Lung (tissue), 12 donors: ENCODE results near the gene IGSF23. TPM values are rescaled to one million over a fixed set of nuclear protein-coding genes. Genes with fewer than 3 reads are reported as not detected.

ENCODE experiments used
- ATAC-seq: fragments of 200-7000 bp; cut with Tn5 transposase; one replicate; pipeline ENCODE4 v1.9.1; 2020; ENCODE audit warnings: moderate number of reproducible peaks; ENCODE audit not compliant: insufficient read depth, low FRiP score
- DNase-seq, 3 donors: peaks; one replicate each; pipeline ENCODE4 v3.0.0-alpha.2; 2013 to 2017
- H3K27ac ChIP-seq, 2 donors: one replicate each; pipeline ENCODE4 v1.5.1; 2013; ENCODE audit warnings: mild to moderate bottlenecking in 2 of 2, moderate library complexity in 2 of 2, control low read depth in 1 of 2, inconsistent platforms in 1 of 2, low read depth in 1 of 2, low read length in 1 of 2
- H3K27me3 ChIP-seq, 3 donors: one replicate each; pipeline ENCODE4 v1.5.1; 2013; ENCODE audit warnings: low read length in 2 of 3; ENCODE audit not compliant: control insufficient read depth in 3 of 3, insufficient read depth in 3 of 3
- H3K36me3 ChIP-seq, 4 donors: one replicate each; pipeline ENCODE4 v1.5.1; 2013; ENCODE audit warnings: low read length in 4 of 4, mild to moderate bottlenecking in 1 of 4, moderate library complexity in 1 of 4; ENCODE audit not compliant: control insufficient read depth in 4 of 4, insufficient read depth in 4 of 4
- H3K4me1 ChIP-seq, 5 donors: one replicate each; pipeline ENCODE4 v1.5.1; 2013; ENCODE audit warnings: low read length in 5 of 5, mild to moderate bottlenecking in 2 of 5, moderate library complexity in 1 of 5; ENCODE audit not compliant: control insufficient read depth in 5 of 5, insufficient read depth in 5 of 5
- H3K4me3 ChIP-seq: one replicate; pipeline ENCODE4 v1.5.1; 2013; ENCODE audit warnings: mild to moderate bottlenecking, control low read depth, moderate library complexity
- H3K9ac ChIP-seq, 2 donors: one replicate each; pipeline ENCODE4 v1.5.1; 2013; ENCODE audit warnings: low read length in 2 of 2, control low read depth in 1 of 2; ENCODE audit not compliant: insufficient read depth in 1 of 2
- H3K9me3 ChIP-seq, 4 donors: one replicate each; pipeline ENCODE4 v1.5.1; 2013; ENCODE audit warnings: low read length in 3 of 4, mild to moderate bottlenecking in 1 of 4, moderate library complexity in 1 of 4; ENCODE audit not compliant: control insufficient read depth in 4 of 4, insufficient read depth in 3 of 4
- WGBS, 2 donors: extraction: QIAGEN DNeasy Blood & Tissue Kit; methylation state at CpG; one replicate each; pipeline ENCODE4 v1.1.7; 2013; 5-methylcytosine and 5-hydroxymethylcytosine counted together
- polyA plus RNA-seq, 2 donors: library from polyadenylated mRNA; stranded (reverse); fragments of 200-250 nt; gene quantifications; one replicate each; pipeline ENCODE4 v1.2.1, GENCODE V29; 2013
- total RNA-seq, 2 donors: library from RNA; depleted of rRNA in 1 of 2; stranded (reverse); fragments of >200 nt in 1 of 2; gene quantifications; one replicate each; pipeline ENCODE4 v1.2.1, GENCODE V29; 2014 to 2021
- TF ChIP-seq, protein P1 (sequence below): IDR thresholded peaks from 2 replicates; pipeline ENCODE4 v1.5.1; 2012; ENCODE audit warnings: mild to moderate bottlenecking; ENCODE audit errors: control extremely low read depth, extremely low read depth
- donor health status: control.
- donor health status: control.
- donor health status: Bipolar disorder and iron deficiency.
- donor health status: healthy.
- donor health status: DM: yes; HTN: yes; CAD: no.

Gene IGSF23
- total and polyA plus RNA-seq, 4 donors: not detected

GRCh38 chr19:44575116-44575700, 38.2 kb upstream of the IGSF23 start:
- Histone ChIP-seq H3K36me3 (no peaks in the 10 kb centered on the region), H3K4me1 (no peaks in the 10 kb centered on the region), H3K9ac (no peak overlapping the region), H3K27ac (no peak overlapping the region), H3K4me3 (no peak overlapping the region), H3K27me3 (no peaks in the 10 kb centered on the region), H3K9me3 (no peaks in the 10 kb centered on the region)
- ATAC-seq: no peak
- TF ChIP-seq, protein P1, sequence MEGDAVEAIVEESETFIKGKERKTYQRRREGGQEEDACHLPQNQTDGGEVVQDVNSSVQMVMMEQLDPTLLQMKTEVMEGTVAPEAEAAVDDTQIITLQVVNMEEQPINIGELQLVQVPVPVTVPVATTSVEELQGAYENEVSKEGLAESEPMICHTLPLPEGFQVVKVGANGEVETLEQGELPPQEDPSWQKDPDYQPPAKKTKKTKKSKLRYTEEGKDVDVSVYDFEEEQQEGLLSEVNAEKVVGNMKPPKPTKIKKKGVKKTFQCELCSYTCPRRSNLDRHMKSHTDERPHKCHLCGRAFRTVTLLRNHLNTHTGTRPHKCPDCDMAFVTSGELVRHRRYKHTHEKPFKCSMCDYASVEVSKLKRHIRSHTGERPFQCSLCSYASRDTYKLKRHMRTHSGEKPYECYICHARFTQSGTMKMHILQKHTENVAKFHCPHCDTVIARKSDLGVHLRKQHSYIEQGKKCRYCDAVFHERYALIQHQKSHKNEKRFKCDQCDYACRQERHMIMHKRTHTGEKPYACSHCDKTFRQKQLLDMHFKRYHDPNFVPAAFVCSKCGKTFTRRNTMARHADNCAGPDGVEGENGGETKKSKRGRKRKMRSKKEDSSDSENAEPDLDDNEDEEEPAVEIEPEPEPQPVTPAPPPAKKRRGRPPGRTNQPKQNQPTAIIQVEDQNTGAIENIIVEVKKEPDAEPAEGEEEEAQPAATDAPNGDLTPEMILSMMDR: no peak
- 90% methylated on average over 11 of the region's 11 CpGs for WGBS, 2 donors
- no peak for DNase-seq

- Histone ChIP-seq H3K27me3 (no peaks in the 10 kb centered on the region), H3K9ac (no peak overlapping the region), H3K36me3 (no peaks in the 10 kb centered on the region), H3K9me3 (no peaks in the 10 kb centered on the region), H3K4me3 (no peak overlapping the region), H3K27ac (no peak overlapping the region), H3K4me1 (peaks cover 0 to 1% (median 0%) of the 10 kb centered on the region in 5 donors)
- ATAC-seq: no peak
- DNase-seq: peak in 2 of 3 donors; percentile 19 to 37
- TF ChIP-seq, protein P1: peak; percentile 38
- WGBS, 2 donors: 73 to 79% methylated on average over 8 of the region's 8 CpGs
Measured at GRCh38 chr19:44576843-44577565, 36.4 kb upstream of the IGSF23 start.

DNA sequence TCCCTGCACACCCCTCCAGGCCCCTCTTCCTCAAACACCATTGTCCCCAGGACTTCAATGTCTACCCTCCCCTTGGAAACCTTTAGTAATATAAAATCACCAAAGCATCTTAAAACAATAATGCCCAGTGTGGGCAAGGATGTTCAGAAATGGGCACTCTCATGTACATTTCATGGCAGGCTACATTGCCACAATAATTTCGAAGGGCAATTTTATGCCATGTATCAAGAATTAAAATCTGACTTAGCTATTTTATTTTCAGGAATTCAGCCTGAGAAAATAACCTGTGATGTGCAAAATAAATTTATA, 35.8 kb upstream of the IGSF23 start:
- Histone ChIP-seq H3K9me3 (no peaks in the 10 kb centered on the region), H3K4me1 (peaks cover 0 to 2% (median 0%) of the 10 kb centered on the region in 5 donors), H3K4me3 (no peak overlapping the region), H3K27me3 (no peaks in the 10 kb centered on the region), H3K36me3 (no peaks in the 10 kb centered on the region), H3K27ac (no peak overlapping the region), H3K9ac (no peak overlapping the region)
- DNase-seq: no peak
- TF ChIP-seq, protein P1: no peak
- no peak for ATAC-seq
- 81 to 84% methylated on average over 1 of the region's 1 CpG for WGBS, 2 donors
